Smooth muscle cell (in vitro differentiated cells): Measurements from ENCODE around the gene CACYBP. TPM values are rescaled to one million over a fixed set of nuclear protein-coding genes. Genes with fewer than 3 reads are reported as not detected.

Experiments used
- DNase-seq: peaks from one replicate; lab custom pipeline; 2025; ENCODE audit not compliant: unreplicated experiment; lab: John Stamatoyannopoulos, UW
- H2AFZ ChIP-seq: fragments of 200-600 bp; sonication (generic); 2 replicates; pipeline ENCODE4 v1.6.0; 2016; ENCODE audit warnings: antibody characterized with exemption, low read depth, mild to moderate bottlenecking
- H3F3A ChIP-seq: fragments of 200-600 bp; sonication (generic); 2 replicates; pipeline ENCODE4 v1.6.0; 2017; ENCODE audit warnings: antibody characterized with exemption, low read depth
- H3K27ac ChIP-seq: fragments of 200-600 bp; sonication (generic); 2 replicates; pipeline ENCODE4 v1.5.1; 2016; ENCODE audit warnings: low read depth, mild to moderate bottlenecking
- H3K27me3 ChIP-seq: fragments of 200-600 bp; sonication (generic); 2 replicates; pipeline ENCODE4 v1.6.1; 2016; ENCODE audit warnings: low read depth, mild to moderate bottlenecking
- H3K36me3 ChIP-seq: fragments of 200-600 bp; sonication (generic); 2 replicates; pipeline ENCODE4 v1.5.1; 2016; ENCODE audit warnings: low read depth
- H3K4me1 ChIP-seq: fragments of 200-600 bp; sonication (generic); 2 replicates; pipeline ENCODE4 v1.5.1; 2016; ENCODE audit warnings: low read depth
- H3K4me2 ChIP-seq: fragments of 200-600 bp; sonication (generic); 2 replicates; pipeline ENCODE4 v1.6.0; 2016; ENCODE audit warnings: mild to moderate bottlenecking
- H3K4me3 ChIP-seq: fragments of 200-600 bp; sonication (generic); 2 replicates; pipeline ENCODE4 v1.5.1; 2016; ENCODE audit warnings: mild to moderate bottlenecking
- H3K79me2 ChIP-seq: fragments of 200-600 bp; sonication (generic); 2 replicates; pipeline ENCODE4 v1.6.0; 2016; ENCODE audit warnings: low read depth, mild to moderate bottlenecking
- H3K9ac ChIP-seq: fragments of 200-600 bp; sonication (generic); 2 replicates; pipeline ENCODE4 v1.6.0; 2016; ENCODE audit warnings: low read depth
- H3K9me3 ChIP-seq: fragments of 200-600 bp; sonication (generic); replicated peaks from 2 replicates; pipeline ENCODE4 v1.5.1; 2016; ENCODE audit warnings: low read depth
- H4K20me1 ChIP-seq: fragments of 200-600 bp; sonication (generic); 2 replicates; pipeline ENCODE4 v1.6.0; 2016; ENCODE audit warnings: low read depth
- WGBS: methylation state at CpG from one replicate; pipeline ENCODE4 v1.1.7; 2016; ENCODE audit warnings: low lambda C conversion rate; 5-methylcytosine and 5-hydroxymethylcytosine counted together
- polyA plus RNA-seq: library from polyadenylated mRNA; unstranded; fragments of >200 nt; fragmentation: Nextera tagmentation; extraction: Ambion mirVana; gene quantifications from 2 replicates; pipeline ENCODE4 v1.2.1, GENCODE V29; 2016
- total RNA-seq: library from RNA; depleted of rRNA; stranded (reverse); fragments of >200 nt; gene quantifications from 2 replicates; pipeline ENCODE4 v1.2.3, GENCODE V29; 2014
- TF ChIP-seq, protein P1 (sequence below): fragments of 200-600 bp; sonication (generic); IDR thresholded peaks from 2 replicates; pipeline ENCODE4 v1.5.1; 2017; ENCODE audit warnings: borderline replicate concordance, mild to moderate bottlenecking, antibody characterized with exemption; ENCODE audit not compliant: insufficient read depth, poor library complexity, severe bottlenecking

Gene CACYBP
- total and polyA plus RNA-seq, 2 experiments from 2014 or later: 46.8 to 54.6 TPM

DNA sequence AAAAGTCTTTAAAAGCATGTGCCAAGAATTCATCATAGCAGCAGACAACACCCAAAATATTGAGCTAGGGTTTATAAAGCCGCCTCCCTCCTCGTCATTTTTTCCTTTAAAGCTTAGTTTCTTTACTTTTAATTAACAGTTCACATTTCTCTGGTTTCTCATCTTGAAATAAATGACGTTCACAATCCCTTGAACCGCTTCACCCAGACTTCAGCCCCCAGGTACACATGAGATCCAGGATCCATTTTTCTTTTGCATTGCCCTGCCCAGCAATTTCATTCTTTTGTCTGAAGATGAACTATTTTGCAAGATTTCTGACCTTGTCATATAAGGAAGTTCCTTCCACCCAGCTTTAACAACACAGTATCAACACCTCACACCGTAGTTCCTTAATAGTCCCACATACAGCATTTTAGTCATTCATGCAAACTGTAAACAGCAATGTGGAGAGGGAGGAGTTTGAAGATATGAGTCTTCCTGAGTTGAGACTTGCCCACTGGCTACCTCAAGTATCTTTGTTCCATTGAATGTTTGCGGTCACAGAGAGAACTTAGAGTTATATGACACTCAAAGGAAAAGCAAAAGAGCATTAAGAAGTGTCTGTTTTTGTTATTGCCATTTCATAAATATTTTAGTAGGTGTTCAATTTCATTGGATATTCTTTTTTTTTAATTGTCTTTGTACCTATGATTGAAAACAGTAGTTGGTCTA lies 35.3 kb upstream of the CACYBP start:
- H3K27me3 ChIP-seq: no peaks in the 10 kb centered on the region
- no peaks in the 10 kb centered on the region for H3K36me3 ChIP-seq
- DNase-seq: no peak
- WGBS: 59% methylated on average over 6 of the region's 6 CpGs
- TF ChIP-seq, protein P1, sequence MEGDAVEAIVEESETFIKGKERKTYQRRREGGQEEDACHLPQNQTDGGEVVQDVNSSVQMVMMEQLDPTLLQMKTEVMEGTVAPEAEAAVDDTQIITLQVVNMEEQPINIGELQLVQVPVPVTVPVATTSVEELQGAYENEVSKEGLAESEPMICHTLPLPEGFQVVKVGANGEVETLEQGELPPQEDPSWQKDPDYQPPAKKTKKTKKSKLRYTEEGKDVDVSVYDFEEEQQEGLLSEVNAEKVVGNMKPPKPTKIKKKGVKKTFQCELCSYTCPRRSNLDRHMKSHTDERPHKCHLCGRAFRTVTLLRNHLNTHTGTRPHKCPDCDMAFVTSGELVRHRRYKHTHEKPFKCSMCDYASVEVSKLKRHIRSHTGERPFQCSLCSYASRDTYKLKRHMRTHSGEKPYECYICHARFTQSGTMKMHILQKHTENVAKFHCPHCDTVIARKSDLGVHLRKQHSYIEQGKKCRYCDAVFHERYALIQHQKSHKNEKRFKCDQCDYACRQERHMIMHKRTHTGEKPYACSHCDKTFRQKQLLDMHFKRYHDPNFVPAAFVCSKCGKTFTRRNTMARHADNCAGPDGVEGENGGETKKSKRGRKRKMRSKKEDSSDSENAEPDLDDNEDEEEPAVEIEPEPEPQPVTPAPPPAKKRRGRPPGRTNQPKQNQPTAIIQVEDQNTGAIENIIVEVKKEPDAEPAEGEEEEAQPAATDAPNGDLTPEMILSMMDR: no peak
- H3K4me1 ChIP-seq: peaks cover 14% of the 10 kb centered on the region
- peak overlapping the region; percentile 28 for H3K4me2 ChIP-seq
- H3K9me3 ChIP-seq: no peaks in the 10 kb centered on the region
- H2AFZ ChIP-seq: no peak overlapping the region
- no peak overlapping the region for H3K9ac ChIP-seq
- H3K4me3 ChIP-seq: no peak overlapping the region
- H3F3A ChIP-seq: no peaks in the 10 kb centered on the region
- no peaks in the 10 kb centered on the region for H4K20me1 ChIP-seq
- no peaks in the 10 kb centered on the region for H3K79me2 ChIP-seq
- peak overlapping the region; percentile 12 for H3K27ac ChIP-seq

DNA sequence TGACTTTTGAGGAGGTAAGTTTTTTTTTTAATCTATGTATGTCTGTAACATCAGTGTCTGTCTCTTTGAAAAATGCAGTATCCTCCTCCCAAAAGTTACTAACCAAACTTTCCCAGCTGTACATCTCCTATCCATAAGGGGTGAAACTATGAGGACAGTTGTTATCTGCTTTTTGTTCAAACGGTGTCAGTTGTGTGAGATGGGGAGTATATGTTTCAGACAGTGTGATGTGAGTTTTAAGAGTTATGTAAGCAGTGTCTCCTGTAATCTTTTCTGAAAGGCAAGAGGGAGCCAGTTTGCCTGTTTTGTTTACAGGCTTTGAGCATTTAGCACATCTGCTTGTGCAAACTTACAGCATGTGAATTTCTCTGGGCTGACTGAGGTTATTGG lies 34.8 kb upstream of the CACYBP start:
- 26% methylated on average over 1 of the region's 1 CpG for WGBS
- Histone ChIP-seq H3K9me3 (no peaks in the 10 kb centered on the region), H3K27ac (peak overlapping the region; percentile 12), H3K27me3 (no peaks in the 10 kb centered on the region), H3F3A (no peaks in the 10 kb centered on the region), H3K4me1 (peaks cover 14% of the 10 kb centered on the region), H4K20me1 (no peaks in the 10 kb centered on the region), H3K4me3 (no peak overlapping the region), H2AFZ (no peak overlapping the region), H3K36me3 (no peaks in the 10 kb centered on the region), H3K4me2 (peak overlapping the region; percentile 28), H3K9ac (no peak overlapping the region), H3K79me2 (no peaks in the 10 kb centered on the region)
- no peak for DNase-seq
- TF ChIP-seq, protein P1: no peak

DNA sequence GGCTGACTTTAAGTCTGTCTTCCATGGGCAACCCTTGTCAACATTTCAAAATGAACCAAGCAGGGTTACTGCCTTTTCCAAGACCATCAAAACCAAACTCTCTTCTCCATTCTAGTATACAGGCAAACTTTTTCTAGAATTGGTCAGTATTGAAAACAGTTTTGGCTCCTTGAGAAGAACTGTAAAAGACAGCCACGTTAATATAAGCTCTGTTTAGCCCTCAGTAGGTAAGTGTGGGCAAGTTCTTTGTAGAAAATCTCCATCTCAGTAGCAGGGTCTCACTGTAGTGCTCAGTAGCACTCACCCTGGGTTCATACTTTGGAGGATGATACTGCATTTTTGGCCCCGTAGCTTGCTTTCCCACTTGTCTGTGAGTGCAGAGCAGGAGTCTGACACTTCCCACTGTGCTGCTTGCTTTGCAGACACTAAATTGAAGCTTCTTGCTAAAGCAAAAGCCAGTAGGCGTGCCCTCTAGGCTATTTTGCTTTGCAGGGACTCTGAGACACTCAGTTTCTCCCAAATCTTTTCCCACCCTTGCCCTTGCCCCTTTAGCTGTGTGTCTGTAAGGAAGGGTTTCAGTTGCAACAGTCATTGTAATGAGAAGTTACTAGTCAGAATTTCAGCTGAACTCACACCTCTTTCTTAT lies 34.3 kb upstream of the CACYBP start:
- no peak for DNase-seq
- H3K4me3 ChIP-seq: no peak overlapping the region
- no peak overlapping the region for H2AFZ ChIP-seq
- no peaks in the 10 kb centered on the region for H4K20me1 ChIP-seq
- H3F3A ChIP-seq: no peaks in the 10 kb centered on the region
- TF ChIP-seq, protein P1: no peak
- no peaks in the 10 kb centered on the region for H3K9me3 ChIP-seq
- 59% methylated on average over 3 of the region's 3 CpGs for WGBS
- no peak overlapping the region for H3K9ac ChIP-seq
- no peaks in the 10 kb centered on the region for H3K36me3 ChIP-seq
- peak overlapping the region; percentile 12 for H3K27ac ChIP-seq
- H3K79me2 ChIP-seq: no peaks in the 10 kb centered on the region
- no peaks in the 10 kb centered on the region for H3K27me3 ChIP-seq
- peaks cover 14% of the 10 kb centered on the region for H3K4me1 ChIP-seq
- no peak overlapping the region for H3K4me2 ChIP-seq
